Fibroblast of lung (primary cell): ENCODE results near the gene POPDC3. TPM values are rescaled to one million over a fixed set of nuclear protein-coding genes. Genes with fewer than 3 reads are reported as not detected.
A peak's percentile ranks its signal among the peaks of the same experiment; 100 is the strongest.

Source experiments
- DNase-seq, 2 donors: peaks; one replicate each; pipeline versions ENCODE4 v3.0.0 to v3.0.0-alpha.2; 2010; ENCODE audit warnings: low read depth in 2 of 2
- H2AFZ ChIP-seq: 2 replicates; pipeline ENCODE4 v1.5.1; 2012; ENCODE audit warnings: low read length, control low read depth, inconsistent platforms
- H3K27ac ChIP-seq: 2 replicates; pipeline ENCODE4 v1.5.1; 2011; ENCODE audit warnings: low read length, control low read depth; ENCODE audit not compliant: insufficient read depth
- H3K27me3 ChIP-seq: 2 replicates; pipeline ENCODE4 v1.5.1; 2011; ENCODE audit warnings: mild to moderate bottlenecking, low read length; ENCODE audit not compliant: control insufficient read depth, insufficient read depth
- H3K36me3 ChIP-seq: 2 replicates; pipeline ENCODE4 v1.5.1; 2011; ENCODE audit warnings: low read length; ENCODE audit not compliant: control insufficient read depth, insufficient read depth
- H3K4me1 ChIP-seq: 2 replicates; pipeline ENCODE4 v1.5.1; 2011; ENCODE audit warnings: low read length; ENCODE audit not compliant: control insufficient read depth, insufficient read depth; ENCODE audit errors: extremely low read depth
- H3K4me2 ChIP-seq: 2 replicates; pipeline ENCODE4 v1.5.1; 2011; ENCODE audit warnings: low read length, control low read depth; ENCODE audit not compliant: insufficient read depth; ENCODE audit errors: extremely low read depth
- H3K4me3 ChIP-seq, 4 experiments: fragments of 200-600 bp in 1 of 4; sonication (generic) in 1 of 4; replicated peaks in 1 of 4; 2 replicates each; pipeline ENCODE4 v1.5.1; 2011 to 2016; ENCODE audit warnings: low read length in 4 of 4, low read depth in 3 of 4, mild to moderate bottlenecking in 3 of 4, control low read depth in 2 of 4, inconsistent platforms in 1 of 4, mixed read lengths in 1 of 4; ENCODE audit not compliant: insufficient read depth in 1 of 4; ENCODE audit errors: control extremely low read depth in 1 of 4
- H3K79me2 ChIP-seq: 2 replicates; pipeline ENCODE4 v1.5.1; 2012; ENCODE audit warnings: mild to moderate bottlenecking, low read length, inconsistent platforms; ENCODE audit not compliant: control insufficient read depth, insufficient read depth
- H3K9ac ChIP-seq: 2 replicates; pipeline ENCODE4 v1.5.1; 2011; ENCODE audit warnings: mild to moderate bottlenecking, low read length, control low read depth; ENCODE audit not compliant: insufficient read depth
- H3K9me3 ChIP-seq: 2 replicates; pipeline ENCODE4 v1.5.1; 2012; ENCODE audit warnings: low read depth, low read length; ENCODE audit not compliant: control insufficient read depth, insufficient read depth
- H4K20me1 ChIP-seq: 2 replicates; pipeline ENCODE4 v1.5.1; 2011; ENCODE audit warnings: low read length; ENCODE audit not compliant: control insufficient read depth, insufficient read depth; ENCODE audit errors: extremely low read depth
- EZH2 ChIP-seq: IDR thresholded peaks from 2 replicates; pipeline ENCODE4 v1.5.1; 2012; ENCODE audit warnings: low read length, control low read depth, mild to moderate bottlenecking; ENCODE audit errors: missing control alignments
- polyA minus RNA-seq: library from RNA; depleted of rRNA, polyadenylated mRNA; stranded (reverse); fragments of >200 nt; gene quantifications from 2 replicates; pipeline ENCODE4 v1.2.3, GENCODE V29; 2011; ENCODE audit warnings: low replicate concordance
- polyA plus RNA-seq, 2 donors: library from polyadenylated mRNA; depleted of rRNA in 1 of 2; stranded (reverse) in 1 of 2; unstranded in 1 of 2; fragments of >200 nt; gene quantifications; 2 replicates each; pipeline ENCODE4 v1.2.1, GENCODE V29; 2011 to 2012; ENCODE audit warnings: missing spikeins in 1 of 2
- total RNA-seq: library from RNA; depleted of rRNA; stranded (reverse); fragments of >200 nt; gene quantifications from 2 replicates; pipeline ENCODE4 v1.2.1, GENCODE V29; 2014
- TF ChIP-seq, protein P1 (sequence below), 2 donors: IDR thresholded peaks in 1 of 2; conservative IDR thresholded peaks in 1 of 2; 1 replicate in 1 of 2; 2 replicates in 1 of 2; pipeline ENCODE4 v1.5.1; 2011 to 2012; ENCODE audit warnings: low read length in 2 of 2, control low read depth in 1 of 2, inconsistent platforms in 1 of 2, low read depth in 1 of 2, mild to moderate bottlenecking in 1 of 2

Gene POPDC3, protein sequence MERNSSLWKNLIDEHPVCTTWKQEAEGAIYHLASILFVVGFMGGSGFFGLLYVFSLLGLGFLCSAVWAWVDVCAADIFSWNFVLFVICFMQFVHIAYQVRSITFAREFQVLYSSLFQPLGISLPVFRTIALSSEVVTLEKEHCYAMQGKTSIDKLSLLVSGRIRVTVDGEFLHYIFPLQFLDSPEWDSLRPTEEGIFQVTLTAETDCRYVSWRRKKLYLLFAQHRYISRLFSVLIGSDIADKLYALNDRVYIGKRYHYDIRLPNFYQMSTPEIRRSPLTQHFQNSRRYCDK
- total RNA-seq, result 6.7 and 14.2 TPM in 2 replicates
- 18.1 and 18.6 TPM in 2 replicates for polyA plus RNA-seq
- polyA plus RNA-seq (2012), result 11.0 TPM in 2 replicates
- polyA minus RNA-seq, result not detected in 2 replicates

DNA sequence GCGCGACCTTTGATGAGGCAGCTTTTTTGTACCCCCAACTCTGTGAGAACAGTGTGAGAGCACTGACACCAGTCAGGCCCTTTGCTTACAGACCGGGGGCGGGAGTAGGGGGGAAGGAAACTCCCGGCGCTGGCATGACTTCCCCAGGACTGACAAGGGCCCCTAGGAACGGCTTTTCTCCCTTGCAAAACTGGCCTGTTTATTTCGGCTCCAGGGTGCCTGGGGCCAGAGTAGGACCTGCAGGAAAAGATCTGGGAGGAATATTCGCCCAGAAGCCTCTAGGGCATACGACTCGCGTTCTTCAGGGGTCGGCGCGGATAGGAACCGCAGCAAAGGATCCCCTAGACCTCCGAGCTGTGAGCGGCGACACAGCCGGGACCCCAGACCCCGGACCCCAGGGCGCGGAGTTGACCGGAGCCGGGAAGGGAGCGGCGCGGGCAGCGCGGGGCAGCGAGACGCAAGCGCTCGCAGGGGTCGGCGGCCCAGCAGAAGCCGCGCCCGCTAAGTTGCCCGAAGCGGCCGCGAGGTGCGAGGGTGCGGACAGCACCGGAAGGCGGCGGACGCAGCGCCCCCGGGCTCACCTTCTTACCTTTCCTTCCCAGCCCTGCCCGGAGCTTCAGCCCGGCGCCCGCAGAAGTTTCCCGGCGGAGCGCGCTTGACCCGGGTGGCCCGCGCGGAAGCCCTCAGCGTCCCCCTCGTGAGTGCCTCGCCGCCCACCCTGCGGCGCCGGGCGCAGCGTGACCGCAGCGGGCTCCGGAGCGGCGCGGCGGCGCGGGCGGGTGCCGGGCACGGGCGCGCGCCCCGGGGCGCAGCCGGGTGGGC is at the start of gene POPDC3:
TSS of gene POPDC3 (minus strand) at position 771 of the 822 bp plus-strand sequence. CDS start 18,105 bp downstream, outside the sequence.
- peak; percentile 28 to 56 for DNase-seq
- H3K4me3 ChIP-seq, result peak within 1 kb of the TSS; percentile 57 to 70 (median 64)
- no peaks in the 10 kb centered on the region for H4K20me1 ChIP-seq
- peak within 1 kb of the TSS; percentile 74 for H3K27ac ChIP-seq
- peak within 1 kb of the TSS; percentile 88 for H3K4me2 ChIP-seq
- no peaks in the 10 kb centered on the region for H3K27me3 ChIP-seq
- peak within 1 kb of the TSS; percentile 71 for H3K9ac ChIP-seq
- no peaks in the 10 kb centered on the region for H3K4me1 ChIP-seq
- no peaks in the 10 kb centered on the region for H3K9me3 ChIP-seq
- TF ChIP-seq, protein P1, sequence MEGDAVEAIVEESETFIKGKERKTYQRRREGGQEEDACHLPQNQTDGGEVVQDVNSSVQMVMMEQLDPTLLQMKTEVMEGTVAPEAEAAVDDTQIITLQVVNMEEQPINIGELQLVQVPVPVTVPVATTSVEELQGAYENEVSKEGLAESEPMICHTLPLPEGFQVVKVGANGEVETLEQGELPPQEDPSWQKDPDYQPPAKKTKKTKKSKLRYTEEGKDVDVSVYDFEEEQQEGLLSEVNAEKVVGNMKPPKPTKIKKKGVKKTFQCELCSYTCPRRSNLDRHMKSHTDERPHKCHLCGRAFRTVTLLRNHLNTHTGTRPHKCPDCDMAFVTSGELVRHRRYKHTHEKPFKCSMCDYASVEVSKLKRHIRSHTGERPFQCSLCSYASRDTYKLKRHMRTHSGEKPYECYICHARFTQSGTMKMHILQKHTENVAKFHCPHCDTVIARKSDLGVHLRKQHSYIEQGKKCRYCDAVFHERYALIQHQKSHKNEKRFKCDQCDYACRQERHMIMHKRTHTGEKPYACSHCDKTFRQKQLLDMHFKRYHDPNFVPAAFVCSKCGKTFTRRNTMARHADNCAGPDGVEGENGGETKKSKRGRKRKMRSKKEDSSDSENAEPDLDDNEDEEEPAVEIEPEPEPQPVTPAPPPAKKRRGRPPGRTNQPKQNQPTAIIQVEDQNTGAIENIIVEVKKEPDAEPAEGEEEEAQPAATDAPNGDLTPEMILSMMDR (conservative IDR thresholded peaks at IDR 0.05 in 1 of 2, IDR thresholded peaks at IDR 0.05 in 1 of 2; ENCODE audit: low read depth in 1 of 2, low read length in 2 of 2), result no peak
- no peak for TF ChIP-seq EZH2
- H3K36me3 ChIP-seq, result no peaks in the 10 kb centered on the region
- peaks cover 1% of the 10 kb centered on the region for H3K79me2 ChIP-seq
- peak within 1 kb of the TSS; percentile 84 for H2AFZ ChIP-seq

DNA sequence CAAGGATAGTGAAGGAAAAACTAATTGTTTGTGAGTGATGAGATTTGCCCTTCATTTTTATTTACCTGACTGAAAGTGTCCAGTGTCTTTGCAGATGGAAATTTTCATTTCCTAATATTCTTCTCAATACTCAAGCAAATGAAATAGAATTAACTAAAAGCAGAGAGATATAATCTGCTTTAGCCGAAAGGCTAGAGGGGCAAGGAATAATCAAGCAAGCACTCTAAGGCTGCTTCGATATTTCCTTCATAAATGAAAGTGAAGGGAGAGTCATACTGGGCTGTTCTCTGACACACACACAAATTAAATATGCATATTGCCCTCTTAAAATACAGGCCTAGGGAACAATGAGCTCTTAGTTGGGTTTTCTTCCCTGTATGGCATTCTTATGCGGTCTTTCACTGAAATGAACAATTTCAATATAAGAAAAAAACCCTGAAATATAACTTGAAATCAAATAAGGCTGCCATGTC is 47.5 kb upstream of the POPDC3 start:
- H3K4me2 ChIP-seq, result no peak overlapping the region
- no peak for DNase-seq
- no peaks in the 10 kb centered on the region for H3K79me2 ChIP-seq
- H3K27me3 ChIP-seq, result no peaks in the 10 kb centered on the region
- no peak overlapping the region for H3K4me3 ChIP-seq
- no peaks in the 10 kb centered on the region for H3K36me3 ChIP-seq
- no peak overlapping the region for H3K27ac ChIP-seq
- H3K4me1 ChIP-seq, result no peaks in the 10 kb centered on the region
- no peak overlapping the region for H3K9ac ChIP-seq
- H4K20me1 ChIP-seq, result no peaks in the 10 kb centered on the region
- H3K9me3 ChIP-seq, result no peaks in the 10 kb centered on the region
- no peak overlapping the region for H2AFZ ChIP-seq
- TF ChIP-seq, protein P1 (conservative IDR thresholded peaks at IDR 0.05 in 1 of 2, IDR thresholded peaks at IDR 0.05 in 1 of 2; ENCODE audit: low read depth in 1 of 2, low read length in 2 of 2), result no peak
- TF ChIP-seq EZH2, result no peak

DNA sequence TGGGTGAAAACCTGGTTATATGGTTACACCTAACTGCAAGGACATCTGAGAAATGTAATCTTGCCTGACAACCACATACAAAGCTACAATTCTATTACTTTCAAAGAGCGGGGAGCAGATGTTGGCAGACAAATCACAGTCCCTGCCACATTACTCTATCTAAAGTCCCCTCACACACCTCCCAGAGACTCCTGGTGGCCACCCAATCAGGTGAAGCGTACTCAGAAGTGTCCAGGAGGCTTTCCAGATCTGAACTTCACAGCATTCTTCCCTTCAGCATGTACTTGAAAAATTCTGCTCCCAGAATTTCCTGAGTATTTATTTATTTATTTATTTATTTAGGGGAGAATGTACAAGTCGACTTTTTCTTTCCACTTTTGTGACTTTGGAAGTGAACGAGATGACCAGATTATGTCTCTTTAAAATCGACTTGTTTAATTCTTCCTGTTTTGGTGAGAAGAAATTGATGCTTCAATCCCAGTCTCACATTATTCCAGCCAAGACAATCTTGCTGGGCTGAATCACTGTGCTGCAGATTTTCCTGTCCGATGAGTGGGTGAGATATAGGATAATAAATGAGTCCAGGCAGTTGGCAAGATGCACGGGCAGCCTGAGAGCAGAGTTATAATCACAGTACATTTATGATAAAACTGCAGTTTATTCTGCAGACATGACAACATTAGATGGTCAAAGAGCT is 46.9 kb upstream of the POPDC3 start:
- no peak overlapping the region for H3K9ac ChIP-seq
- H3K4me2 ChIP-seq, result no peak overlapping the region
- TF ChIP-seq EZH2, result no peak
- TF ChIP-seq, protein P1 (conservative IDR thresholded peaks at IDR 0.05 in 1 of 2, IDR thresholded peaks at IDR 0.05 in 1 of 2; ENCODE audit: low read depth in 1 of 2, low read length in 2 of 2), result no peak
- no peak overlapping the region for H3K27ac ChIP-seq
- H3K27me3 ChIP-seq, result no peaks in the 10 kb centered on the region
- no peak overlapping the region for H2AFZ ChIP-seq
- no peaks in the 10 kb centered on the region for H4K20me1 ChIP-seq
- peak in 1 of 2 donors; percentile 74 for DNase-seq
- H3K9me3 ChIP-seq, result no peaks in the 10 kb centered on the region
- H3K4me3 ChIP-seq, result no peak overlapping the region
- no peaks in the 10 kb centered on the region for H3K79me2 ChIP-seq
- H3K4me1 ChIP-seq, result no peaks in the 10 kb centered on the region
- H3K36me3 ChIP-seq, result no peaks in the 10 kb centered on the region
